Upper lobe of right lung (tissue), 1 donor: ENCODE results near the gene GSTO1. TPM values are rescaled to one million over a fixed set of nuclear protein-coding genes. Genes with fewer than 3 reads are reported as not detected.

Experiments
- ATAC-seq: fragments of 200-7000 bp; cut with Tn5 transposase; one replicate; pipeline ENCODE4 v1.9.1; 2020; ENCODE audit warnings: mild to moderate bottlenecking, moderate library complexity
- DNase-seq: peaks from one replicate; pipeline ENCODE4 v3.0.0-alpha.2; 2020
- H3K27ac ChIP-seq: fragments of 200-600 bp; one replicate; pipeline ENCODE4 v1.8.0; 2022
- H3K27me3 ChIP-seq: fragments of 200-600 bp; one replicate; pipeline ENCODE4 v1.8.0; 2022; ENCODE audit warnings: mild to moderate bottlenecking
- H3K36me3 ChIP-seq: fragments of 200-600 bp; one replicate; pipeline ENCODE4 v1.8.0; 2022
- H3K4me1 ChIP-seq: fragments of 200-600 bp; one replicate; pipeline ENCODE4 v1.8.0; 2022
- H3K4me3 ChIP-seq: fragments of 200-600 bp; one replicate; pipeline ENCODE4 v1.8.0; 2022; ENCODE audit warnings: mild to moderate bottlenecking
- H3K9me3 ChIP-seq: fragments of 200-600 bp; one replicate; pipeline ENCODE4 v1.8.0; 2022
- CTCF ChIP-seq: fragments of 200-600 bp; IDR thresholded peaks from one replicate; pipeline ENCODE4 v1.8.0; 2022; ENCODE audit warnings: antibody characterized with exemption
- intact Hi-C: fragments of 100-400 bp; cut with DNase I; formaldehyde crosslinking; loops from one replicate; pipeline ENCODE4 v1.11.0; 2022
- total RNA-seq: library from RNA; stranded (reverse); fragmentation: NEBNext Ultra II Directional; extraction: Animal tissue kit (Norgen Biotek cat#: 25700); gene quantifications from one replicate; pipeline ENCODE4 v1.2.1, GENCODE V29; 2021
- donor health status: DM: no; HTN: yes; CAD: no; lungs with severe emphysema.

The GSTO1 gene
- total RNA-seq, 1 donor from 2014 or later = 110 TPM

- Histone ChIP-seq H3K4me3 (no peak overlapping the region), H3K4me1 (peaks cover 15% of the 10 kb centered on the region), H3K27me3 (no peaks in the 10 kb centered on the region), H3K9me3 (no peaks in the 10 kb centered on the region), H3K36me3 (peaks cover 45% of the 10 kb centered on the region), H3K27ac (no peak overlapping the region)
- TF ChIP-seq CTCF = no peak
- intact Hi-C loops = loop anchor here (5.0 kb wide), 1 partner anchor 37 kb away; no protein-coding TSS in a partner anchor
- no peak for ATAC-seq
- DNase-seq = peak; percentile 45
These were observed 55.6 kb downstream of the GSTO1 start for GRCh38 chr10:104309980-104310978.

- no peak for DNase-seq
- Histone ChIP-seq H3K4me1 (peaks cover 10% of the 10 kb centered on the region), H3K27me3 (no peaks in the 10 kb centered on the region), H3K36me3 (peaks cover 50% of the 10 kb centered on the region), H3K9me3 (no peaks in the 10 kb centered on the region), H3K27ac (no peak overlapping the region), H3K4me3 (no peak overlapping the region)
- ATAC-seq = no peak
- TF ChIP-seq CTCF = no peak
- intact Hi-C loops = no loop called here
These were observed 56.6 kb downstream of the GSTO1 start for GRCh38 chr10:104311184-104311720.

- DNase-seq (peak; percentile 60), ATAC-seq (no peak)
- Histone ChIP-seq H3K4me3 (no peak overlapping the region), H3K4me1 (peaks cover 45% of the 10 kb centered on the region), H3K27ac (no peak overlapping the region), H3K36me3 (peaks cover 44% of the 10 kb centered on the region), H3K9me3 (no peaks in the 10 kb centered on the region), H3K27me3 (no peaks in the 10 kb centered on the region)
- intact Hi-C loops = no loop called here
- TF ChIP-seq CTCF = no peak
These were observed 60.1 kb downstream of the GSTO1 start for GRCh38 chr10:104314591-104315485.

GRCh38 chr10:104315486-104315921 is 60.8 kb downstream of the GSTO1 start:
- no peak for TF ChIP-seq CTCF
- ATAC-seq (no peak), DNase-seq (peak; percentile 57)
- Histone ChIP-seq H3K4me3 (no peak overlapping the region), H3K4me1 (peaks cover 49% of the 10 kb centered on the region), H3K9me3 (no peaks in the 10 kb centered on the region), H3K27me3 (no peaks in the 10 kb centered on the region), H3K27ac (no peak overlapping the region), H3K36me3 (peaks cover 44% of the 10 kb centered on the region)
- intact Hi-C loops = no loop called here

GRCh38 chr10:104316321-104317099 is 61.8 kb downstream of the GSTO1 start:
- Histone ChIP-seq H3K4me3 (no peak overlapping the region), H3K27ac (no peak overlapping the region), H3K27me3 (no peaks in the 10 kb centered on the region), H3K4me1 (peaks cover 58% of the 10 kb centered on the region), H3K36me3 (peaks cover 41% of the 10 kb centered on the region), H3K9me3 (no peaks in the 10 kb centered on the region)
- no peak for TF ChIP-seq CTCF
- ATAC-seq = no peak
- DNase-seq = no peak
- intact Hi-C loops = no loop called here
